GM12891 (cell line): ENCODE measurements around the gene BMF.

Source experiments
- PAX5 ChIP-seq: IDR thresholded peaks from 2 replicates; pipeline ENCODE4 v1.6.1; 2011; ENCODE audit warnings: low read length, moderate library complexity, mild to moderate bottlenecking; ENCODE audit not compliant: insufficient read depth, severe bottlenecking
- POLR2A ChIP-seq: IDR thresholded peaks from 2 replicates; pipeline ENCODE4 v1.6.1; 2011; ENCODE audit warnings: low read depth, low read length, control low read depth
- POLR2AphosphoS5 ChIP-seq: IDR thresholded peaks from 2 replicates; pipeline ENCODE4 v1.6.1; 2011; ENCODE audit warnings: low read depth, low read length, control low read depth
- POU2F2 ChIP-seq: IDR thresholded peaks from 2 replicates; pipeline ENCODE4 v1.6.1; 2011; ENCODE audit warnings: low read depth, mild to moderate bottlenecking, control low read depth, low read length, moderate library complexity
- SPI1 ChIP-seq: IDR thresholded peaks from 2 replicates; pipeline ENCODE4 v1.6.1; 2011; ENCODE audit warnings: low read depth, low read length, control low read depth
- TAF1 ChIP-seq: IDR thresholded peaks from 2 replicates; pipeline ENCODE4 v1.6.1; 2011; ENCODE audit warnings: low read depth, low read length, control low read depth

DNA sequence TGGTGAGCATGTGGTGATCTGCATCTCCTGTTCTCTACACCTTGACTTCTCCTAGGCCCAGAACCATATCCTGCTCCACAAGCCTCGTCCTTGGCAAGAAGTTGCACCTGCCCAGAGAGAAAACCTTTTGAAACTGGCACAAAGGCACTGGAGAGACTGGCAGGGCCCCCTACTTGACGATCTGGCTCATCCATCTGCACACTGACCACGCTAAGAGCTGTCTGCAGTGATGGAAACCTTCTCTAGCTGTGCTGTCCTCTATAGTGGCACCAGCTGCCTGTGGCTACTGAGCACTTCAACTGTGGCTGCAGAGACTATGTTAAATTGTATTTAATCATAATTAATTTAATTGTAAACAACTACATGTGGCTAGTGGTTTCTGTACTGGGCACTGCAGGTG lies 43.5 kb downstream of the BMF start:
- TF ChIP-seq POLR2A (no peak), TAF1 (no peak), POLR2AphosphoS5 (no peak), SPI1 (no peak), PAX5 (no peak), POU2F2 (no peak)
